ENCODE data around the gene BSPRY. TPM values are rescaled to one million over a fixed set of nuclear protein-coding genes. Genes with fewer than 3 reads are reported as not detected.

The BSPRY gene
- total and polyA plus RNA-seq, 2 of the 13 experiments (the other 11 are each of a cell fraction or from before 2014, with no cell fraction given) = 0.09 to 0.26 TPM

- TF ChIP-seq FUBP1 (CRISPR knock-in tag; IDR thresholded peaks at IDR 0.05; ENCODE audit: borderline replicate concordance) = no peak
- peak; percentile 98 for TF ChIP-seq HNF1B (CRISPR knock-in tag; IDR thresholded peaks at IDR 0.05)
- TF ChIP-seq ZNF234 (CRISPR knock-in tag; conservative IDR thresholded peaks at IDR 0.05) = no peak
- 0 out of 2 replicates have a peak, but pooled peaks have one; percentile 40 for TF ChIP-seq NCOA1 (CRISPR knock-in tag; IDR thresholded peaks at IDR 0.05)
- no peak for TF ChIP-seq SSRP1 (CRISPR knock-in tag; IDR thresholded peaks at IDR 0.05)
- peak; percentile 71; the same call in 1 of the 2 replicates for TF ChIP-seq BRD4 (CRISPR knock-in tag; IDR thresholded peaks at IDR 0.05)
- TF ChIP-seq MEIS2 (CRISPR knock-in tag; IDR thresholded peaks at IDR 0.05) = peak; percentile 59; the same call in 1 of the 2 replicates
- no peak for TF ChIP-seq CREM (IDR thresholded peaks at IDR 0.05)
- TF ChIP-seq CREM (CRISPR knock-in tag; IDR thresholded peaks at IDR 0.05) = no peak
- peak; percentile 82 for TF ChIP-seq RXRA (CRISPR knock-in tag; IDR thresholded peaks at IDR 0.05)
- no peak for TF ChIP-seq RARG (CRISPR knock-in tag; IDR thresholded peaks at IDR 0.05; ENCODE audit: low read depth)
- no peak for TF ChIP-seq TRIM22 (IDR thresholded peaks at IDR 0.05)
- no peak for TF ChIP-seq IKZF1 (IDR thresholded peaks at IDR 0.05)
- peak; percentile 68 for TF ChIP-seq POLR2G (IDR thresholded peaks at IDR 0.05; ENCODE audit: low read depth, low read length)
- peak; percentile 42; the same call in 1 of the 2 replicates for TF ChIP-seq FOXK1 (CRISPR knock-in tag; IDR thresholded peaks at IDR 0.05; ENCODE audit: borderline replicate concordance, low read depth)
- TF ChIP-seq MZF1 (CRISPR knock-in tag; IDR thresholded peaks at IDR 0.05; ENCODE audit: borderline replicate concordance) = no peak
- peak; percentile 65; the same call in 1 of the 2 replicates for TF ChIP-seq KDM5A (IDR thresholded peaks at IDR 0.05; ENCODE audit: borderline replicate concordance, low read length)
- TF ChIP-seq ZNF772 (CRISPR knock-in tag; IDR thresholded peaks at IDR 0.05) = peak; percentile 66
- peak; percentile 89; the same call in 1 of the 2 replicates for TF ChIP-seq KDM3A (CRISPR knock-in tag; IDR thresholded peaks at IDR 0.05; ENCODE audit: low read depth)
- TF ChIP-seq SP1 (IDR thresholded peaks at IDR 0.05) = no peak
- TF ChIP-seq SP1 (CRISPR knock-in tag; IDR thresholded peaks at IDR 0.05) = peak; percentile 94
- TF ChIP-seq HMGXB4 (CRISPR knock-in tag; IDR thresholded peaks at IDR 0.05; ENCODE audit: borderline replicate concordance in 1 of 2, low read depth in 1 of 2) = peak; percentile 96 to 97
- no peak for TF ChIP-seq ZNF781 (CRISPR knock-in tag; IDR thresholded peaks at IDR 0.05; ENCODE audit: borderline replicate concordance, not compliant biosample characterization)
Measured at GRCh38 chr9:113401027-113401792, 51.9 kb downstream of the BSPRY start, which contains the start of gene ALAD (continued).
